ENCODE results near the gene SLC22A23. TPM values are rescaled to one million over a fixed set of nuclear protein-coding genes. Genes with fewer than 3 reads are reported as not detected.

SLC22A23 gene
- total RNA-seq, 8 experiments from 2014 or later = 10.5 to 24.1 (median 13.2) TPM

DNA sequence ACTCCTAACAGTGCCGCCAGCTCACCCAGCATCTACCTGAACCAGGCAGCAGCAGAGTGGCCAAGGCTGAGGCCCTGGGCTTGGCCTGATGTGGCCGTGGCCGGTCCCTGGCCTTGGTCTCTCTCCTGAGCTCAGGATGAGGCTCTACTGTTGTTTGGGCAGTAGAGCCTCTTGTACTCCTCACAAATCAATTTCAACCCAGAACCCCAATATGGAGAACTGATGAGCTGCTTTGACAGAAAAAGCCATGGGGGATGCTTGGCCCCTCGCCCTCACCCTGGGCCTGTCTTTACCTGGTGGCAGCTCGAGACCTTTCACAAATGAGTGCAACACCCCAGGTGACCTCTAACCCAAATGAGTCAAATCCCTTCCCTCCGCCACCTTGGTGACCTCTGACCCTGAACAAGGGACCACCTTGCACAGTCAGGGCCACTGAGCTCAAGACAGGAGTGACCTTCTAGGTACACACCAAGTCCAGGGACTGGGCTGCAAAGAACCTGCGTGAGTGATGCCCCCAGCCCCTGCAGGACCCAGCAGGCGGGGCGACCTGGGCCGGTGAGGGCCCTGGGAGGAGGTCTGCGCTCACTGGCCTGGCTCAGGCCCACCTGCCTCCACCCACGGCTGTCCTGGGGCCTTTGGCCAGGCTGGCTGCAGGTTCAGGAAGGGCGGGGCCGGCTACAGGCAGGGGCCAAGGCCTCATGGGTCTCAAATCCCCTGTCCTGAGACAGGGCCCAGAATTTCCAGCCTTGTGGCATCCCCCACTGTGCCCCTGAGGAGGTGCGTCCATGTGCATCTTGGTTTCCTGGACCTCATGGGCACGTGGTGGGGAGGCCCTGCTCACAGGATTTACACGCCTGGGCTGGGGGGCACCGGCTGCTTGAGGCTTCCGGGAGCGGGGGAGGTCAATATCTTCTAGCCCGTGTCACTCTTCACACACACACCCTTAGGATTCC, 167.9 kb downstream of the SLC22A23 start:
- H3K4me1 ChIP-seq (replicated peaks in 1 of 2) = no peaks in the 10 kb centered on the region
- WGBS, 10 experiments = 87 to 100% (median 100%) methylated on average over 1 to 4 of the region's 21 CpGs; no CpG with 5 or more reads in 2 of the 10 experiments
- ATAC-seq (replicated peaks in 6 of 8) = no peak
- no peak overlapping the region for H3K4me3 ChIP-seq
- no peak overlapping the region for H3K27ac ChIP-seq
- in situ Hi-C loops (cut with MboI; ENCODE audit: low pct_unique_long_range_greater_than_20kb in 2 of 9, low sequenced_read_pairs in 9 of 9, unreplicated experiment in 9 of 9) = loop anchor here in 5 of 9 experiments (10.0 to 25.0 kb wide), 5 partner anchors 173 to 723 kb away; partner anchors contain the start of gene SLC22A23 (in 3 of the 5)

DNA sequence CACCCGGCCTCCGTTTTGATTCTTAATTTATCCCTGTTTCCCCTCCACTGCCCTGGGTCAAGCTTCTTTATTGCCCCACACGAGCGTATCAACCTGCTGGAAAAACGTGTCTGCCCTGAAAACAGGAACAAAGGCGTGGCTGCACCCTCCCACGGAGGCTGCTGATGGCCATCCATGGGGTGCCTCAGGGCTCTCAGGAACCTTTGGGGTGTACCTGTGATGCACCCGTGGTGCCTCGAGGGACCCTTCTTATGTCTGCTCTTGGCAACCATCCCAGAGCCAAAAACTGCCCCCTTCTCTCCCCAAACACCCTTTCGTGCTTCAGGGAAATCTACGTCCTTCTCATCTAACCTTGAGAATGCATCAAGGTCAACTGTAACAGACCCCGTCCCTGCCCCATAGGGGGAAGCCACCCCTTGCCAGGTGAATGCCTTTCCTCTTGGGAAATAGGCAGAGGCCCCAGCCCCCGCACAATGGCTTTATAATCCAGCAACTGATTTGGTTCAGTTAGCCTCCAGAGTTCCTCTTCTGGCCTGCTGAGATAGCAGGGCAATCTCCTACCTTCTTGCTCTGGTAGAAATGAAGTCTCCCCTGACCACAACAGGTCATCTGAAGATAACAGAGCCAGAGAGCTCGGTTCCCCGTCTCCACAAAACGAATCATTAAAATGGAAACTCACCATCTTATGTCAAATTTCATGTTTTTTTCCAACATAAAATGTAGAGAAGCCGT, 168.7 kb downstream of the SLC22A23 start:
- Histone ChIP-seq H3K27ac (no peak overlapping the region), H3K4me3 (no peak overlapping the region), H3K4me1 (replicated peaks in 1 of 2) (no peaks in the 10 kb centered on the region)
- in situ Hi-C loops (cut with MboI; ENCODE audit: low pct_unique_long_range_greater_than_20kb in 2 of 9, low sequenced_read_pairs in 9 of 9, unreplicated experiment in 9 of 9) = loop anchor here in 5 of 9 experiments (10.0 to 25.0 kb wide), 5 partner anchors 174 to 724 kb away; partner anchors contain the start of gene SLC22A23 (in 3 of the 5)
- 84 to 96% (median 93%) methylated on average over 4 to 9 of the region's 17 CpGs; no CpG with 5 or more reads in 2 of the 10 experiments for WGBS, 10 experiments
- ATAC-seq (replicated peaks in 6 of 8) = no peak

DNA sequence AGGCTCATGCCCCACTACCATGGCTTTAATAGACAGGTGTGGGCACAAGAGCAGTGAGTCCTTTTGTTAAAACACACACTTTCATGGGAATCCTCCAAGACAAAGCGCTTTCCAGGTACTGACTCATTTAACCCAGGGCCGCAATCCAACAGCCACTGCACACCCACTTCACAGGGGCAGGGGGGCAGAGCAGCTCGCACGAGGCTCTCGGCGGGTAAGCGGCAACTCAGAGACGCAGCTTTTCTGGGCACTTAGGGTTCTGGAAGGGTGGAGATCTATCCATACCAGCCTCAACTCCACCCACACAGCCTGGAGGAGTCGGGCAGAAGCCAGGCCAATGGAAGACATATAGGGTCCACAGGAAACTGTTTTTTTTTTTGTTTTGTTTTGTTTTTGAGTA, 169.5 kb downstream of the SLC22A23 start:
- Histone ChIP-seq H3K27ac (no peak overlapping the region), H3K4me3 (no peak overlapping the region), H3K4me1 (replicated peaks in 1 of 2) (peaks cover 5 to 6% of the 10 kb centered on the region in 2 donors)
- no peak for ATAC-seq (replicated peaks in 6 of 8)
- 70 to 100% (median 100%) methylated on average over 1 to 2 of the region's 9 CpGs; no CpG with 5 or more reads in 6 of the 10 experiments for WGBS, 10 experiments
- in situ Hi-C loops (cut with MboI; ENCODE audit: low pct_unique_long_range_greater_than_20kb in 2 of 9, low sequenced_read_pairs in 9 of 9, unreplicated experiment in 9 of 9) = loop anchor here in 5 of 9 experiments (10.0 to 25.0 kb wide), 5 partner anchors 175 to 725 kb away; partner anchors contain the start of gene SLC22A23 (in 3 of the 5)

DNA sequence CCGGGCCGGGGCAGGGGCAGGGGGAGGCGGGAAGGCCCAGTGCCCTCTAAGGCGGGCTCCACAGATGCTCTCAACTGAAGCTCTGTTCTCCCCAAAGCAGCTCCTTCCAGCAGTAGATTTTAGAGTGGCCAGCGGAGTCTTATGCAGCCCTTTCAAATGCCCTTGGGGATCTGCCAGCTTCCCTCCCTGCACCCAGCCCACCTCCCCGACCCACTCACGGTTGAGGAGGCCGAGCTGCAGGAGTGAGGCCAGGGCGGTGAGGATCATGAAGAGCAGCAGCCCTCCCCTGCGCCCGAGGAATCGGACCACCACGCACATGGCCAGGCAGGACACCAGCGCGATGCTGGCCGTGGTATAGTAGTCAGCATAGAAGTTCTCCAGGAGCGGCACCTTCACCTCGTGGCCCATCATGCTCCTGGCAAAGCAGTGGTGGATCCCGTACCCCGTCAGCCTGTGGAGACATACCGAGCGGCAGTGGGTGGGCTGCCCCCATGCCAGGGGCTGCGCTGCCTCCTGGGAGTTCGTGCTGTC, 170.1 kb downstream of the SLC22A23 start:
- no peak for ATAC-seq (replicated peaks in 6 of 8)
- WGBS, 10 experiments = 98 to 100% (median 100%) methylated on average over 1 to 10 of the region's 24 CpGs; no CpG with 5 or more reads in 6 of the 10 experiments
- H3K4me1 ChIP-seq (replicated peaks in 1 of 2) = peaks cover 11 to 12% of the 10 kb centered on the region in 2 donors
- no peak overlapping the region for H3K27ac ChIP-seq
- H3K4me3 ChIP-seq = no peak overlapping the region
- in situ Hi-C loops (cut with MboI; ENCODE audit: low pct_unique_long_range_greater_than_20kb in 2 of 9, low sequenced_read_pairs in 9 of 9, unreplicated experiment in 9 of 9) = loop anchor here in 5 of 9 experiments (10.0 to 25.0 kb wide), 5 partner anchors 176 to 726 kb away; partner anchors contain the start of gene SLC22A23 (in 3 of the 5)

DNA sequence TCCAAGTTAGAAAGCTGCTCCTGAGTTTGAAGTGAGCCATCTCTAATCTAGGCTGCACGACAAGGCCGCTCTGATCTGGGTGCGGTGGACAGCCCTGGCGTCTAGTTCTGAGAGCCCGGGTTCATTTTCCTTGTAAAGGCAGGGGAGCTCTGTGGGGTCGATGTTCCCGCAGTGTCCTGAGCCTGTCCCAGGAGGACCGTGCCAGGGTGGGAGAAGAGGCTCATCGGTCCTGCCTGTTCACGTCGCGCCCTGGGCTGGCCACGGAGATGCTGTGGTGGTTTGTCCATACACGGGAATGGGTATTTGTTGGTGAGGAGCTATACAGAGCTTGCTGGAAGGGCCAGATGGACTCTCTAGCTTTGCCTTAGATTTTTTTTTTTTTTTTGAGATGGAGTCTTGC, 171.1 kb downstream of the SLC22A23 start:
- Histone ChIP-seq H3K27ac (no peak overlapping the region), H3K4me1 (replicated peaks in 1 of 2) (peaks cover 20 to 21% of the 10 kb centered on the region in 2 donors), H3K4me3 (no peak overlapping the region)
- 60 to 100% (median 64%) methylated on average over 2 to 3 of the region's 14 CpGs; no CpG with 5 or more reads in 6 of the 10 experiments for WGBS, 10 experiments
- ATAC-seq (replicated peaks in 6 of 8) = no peak
- in situ Hi-C loops (cut with MboI; ENCODE audit: low pct_unique_long_range_greater_than_20kb in 2 of 9, low sequenced_read_pairs in 9 of 9, unreplicated experiment in 9 of 9) = loop anchor here in 5 of 9 experiments (10.0 to 25.0 kb wide), 5 partner anchors 177 to 727 kb away; partner anchors contain the start of gene SLC22A23 (in 3 of the 5)

DNA sequence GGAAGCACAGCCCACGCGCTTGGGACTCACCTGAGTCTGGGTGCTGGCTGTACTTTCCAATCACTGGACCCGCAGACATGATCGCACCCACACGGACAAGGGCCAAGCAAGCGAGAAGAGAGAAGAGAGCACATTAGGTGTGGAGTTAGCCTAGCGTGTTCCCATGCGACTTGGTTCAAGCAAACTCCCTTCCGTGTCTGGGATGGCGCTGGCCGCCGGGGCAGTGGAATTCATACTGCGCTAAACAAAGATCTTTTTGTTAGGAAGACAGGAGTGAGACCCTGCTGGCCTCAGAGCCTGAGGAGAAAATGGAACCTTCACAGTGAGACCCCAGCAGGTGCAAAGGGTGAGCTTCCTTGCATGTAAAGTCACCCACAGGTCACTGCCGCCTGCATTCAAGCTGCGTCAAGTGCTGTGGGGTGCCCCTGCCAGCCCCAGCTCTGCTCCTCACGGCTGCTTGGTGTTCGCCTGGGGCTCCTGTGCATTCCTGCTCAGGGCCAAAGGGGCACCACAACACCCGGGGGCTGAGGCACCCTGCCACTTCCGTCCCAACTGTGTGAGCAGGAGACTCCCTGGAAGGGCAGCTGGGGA, 171.7 kb downstream of the SLC22A23 start:
- WGBS, 10 experiments = 67 to 100% (median 88%) methylated on average over 1 to 12 of the region's 19 CpGs
- no peak overlapping the region for H3K27ac ChIP-seq

DNA sequence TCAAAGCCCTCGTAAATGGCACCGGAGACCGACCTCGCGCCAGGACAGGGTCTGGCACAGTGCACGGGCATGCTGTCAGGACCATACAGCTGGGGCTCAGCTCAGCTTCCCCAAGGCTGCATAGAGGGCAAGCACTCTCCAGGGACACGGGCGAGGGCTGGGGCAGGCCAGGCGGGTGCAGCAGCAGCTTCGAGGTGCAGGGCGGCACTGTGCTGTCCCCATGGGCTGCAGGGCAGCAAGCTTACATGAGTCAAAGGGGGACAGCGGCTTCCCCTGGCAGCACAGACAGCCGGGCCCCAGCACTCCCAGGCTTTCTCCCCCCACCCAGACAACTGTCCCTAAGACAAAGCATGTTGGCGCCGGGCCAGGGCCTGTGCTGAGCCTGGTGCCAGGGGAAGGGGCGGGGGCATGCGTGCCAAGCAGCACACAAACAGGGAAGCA, 172.4 kb downstream of the SLC22A23 start:
- peaks cover 20 to 23% of the 10 kb centered on the region in 2 donors for H3K4me1 ChIP-seq (replicated peaks in 1 of 2)
- no peak overlapping the region for H3K4me3 ChIP-seq
- peak in 3 of 8 experiments; percentile 55 to 64 (median 59) for ATAC-seq (replicated peaks in 6 of 8)
- H3K27ac ChIP-seq = no peak overlapping the region
- in situ Hi-C loops (cut with MboI; ENCODE audit: low pct_unique_long_range_greater_than_20kb in 2 of 9, low sequenced_read_pairs in 9 of 9, unreplicated experiment in 9 of 9) = loop anchor here in 5 of 9 experiments (10.0 to 25.0 kb wide), 5 partner anchors 178 to 728 kb away; partner anchors contain the start of gene SLC22A23 (in 3 of the 5)
- WGBS, 10 experiments = 91 to 93% methylated on average over 3 to 12 of the region's 17 CpGs; no CpG with 5 or more reads in 8 of the 10 experiments

More for the DNA sequence above, 171.7 kb downstream of the SLC22A23 start:
- Histone ChIP-seq H3K4me3 (no peak overlapping the region), H3K4me1 (replicated peaks in 1 of 2) (peaks cover 20 to 21% of the 10 kb centered on the region in 2 donors)
- ATAC-seq (replicated peaks in 6 of 8) = no peak
- in situ Hi-C loops (cut with MboI; ENCODE audit: low pct_unique_long_range_greater_than_20kb in 2 of 9, low sequenced_read_pairs in 9 of 9, unreplicated experiment in 9 of 9) = loop anchor here in 5 of 9 experiments (10.0 to 25.0 kb wide), 5 partner anchors 177 to 727 kb away; partner anchors contain the start of gene SLC22A23 (in 3 of the 5)

DNA sequence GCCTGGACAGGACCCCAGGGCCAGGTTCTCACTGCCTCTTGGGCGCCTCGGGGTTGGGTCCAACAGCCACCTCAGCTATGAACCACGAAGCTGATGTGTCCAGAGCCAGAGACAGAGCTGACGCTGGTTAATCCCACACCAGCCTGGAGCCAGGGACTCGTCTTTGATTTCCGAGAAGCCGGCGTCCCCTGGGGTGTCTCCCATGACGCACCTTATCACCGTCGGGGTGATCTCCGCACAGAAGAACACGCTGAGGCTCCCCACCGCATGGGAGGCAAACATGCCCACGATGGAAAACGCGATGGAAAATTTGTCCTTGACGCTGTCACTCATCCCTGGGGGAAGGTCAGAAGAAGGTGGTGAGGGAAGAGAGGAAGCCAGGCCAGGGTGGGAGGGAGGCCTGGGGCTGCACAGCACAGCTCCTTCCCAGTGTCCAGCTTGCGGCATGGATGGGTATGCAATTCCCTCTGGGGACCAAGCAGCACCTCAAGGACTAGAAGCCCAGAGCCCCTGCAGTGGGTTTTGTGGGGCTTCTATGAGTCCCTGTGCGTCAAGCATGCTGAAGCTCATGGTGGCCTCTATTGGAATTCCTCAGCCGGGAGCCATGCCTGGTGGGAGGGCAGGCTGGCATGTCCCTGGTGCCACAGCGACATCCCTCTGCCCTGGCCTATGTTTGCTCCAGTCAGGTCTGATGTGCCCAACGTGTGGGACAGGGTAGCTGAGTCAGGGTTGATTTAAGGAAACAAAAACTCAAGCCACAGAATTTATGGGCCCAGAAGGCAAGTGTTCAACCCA, 173.0 kb downstream of the SLC22A23 start:
- Histone ChIP-seq H3K4me1 (replicated peaks in 1 of 2) (peaks cover 20 to 23% of the 10 kb centered on the region in 2 donors), H3K27ac (no peak overlapping the region), H3K4me3 (no peak overlapping the region)
- 80 to 100% (median 100%) methylated on average over 1 to 12 of the region's 23 CpGs; no CpG with 5 or more reads in 3 of the 10 experiments for WGBS, 10 experiments
- ATAC-seq (replicated peaks in 6 of 8) = no peak
- in situ Hi-C loops (cut with MboI; ENCODE audit: low pct_unique_long_range_greater_than_20kb in 2 of 9, low sequenced_read_pairs in 9 of 9, unreplicated experiment in 9 of 9) = loop anchor here in 5 of 9 experiments (10.0 to 25.0 kb wide), 5 partner anchors 178 to 728 kb away; partner anchors contain the start of gene SLC22A23 (in 3 of the 5)

DNA sequence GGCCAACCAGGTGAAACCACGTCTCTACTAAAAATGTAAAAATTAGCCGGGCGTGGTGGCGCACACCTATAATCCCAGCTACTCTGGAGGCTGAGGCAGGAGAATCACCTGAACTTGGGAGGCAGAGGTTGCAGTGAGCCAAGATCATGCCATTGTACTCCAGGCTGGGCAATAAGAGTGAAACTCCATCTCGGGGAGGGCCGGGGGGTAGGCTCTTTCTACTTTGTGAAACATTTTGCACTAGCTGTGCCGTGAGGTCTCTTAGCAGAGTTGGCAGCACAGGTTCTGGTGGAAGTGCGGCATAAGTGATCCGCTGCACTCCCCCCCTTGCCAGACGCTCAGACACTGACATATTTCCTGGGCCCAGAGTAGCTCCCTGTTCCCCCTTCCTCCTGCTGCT, 173.6 kb downstream of the SLC22A23 start:
- Histone ChIP-seq H3K4me3 (no peak overlapping the region), H3K4me1 (replicated peaks in 1 of 2) (peaks cover 20 to 23% of the 10 kb centered on the region in 2 donors), H3K27ac (no peak overlapping the region)
- 86 to 100% (median 98%) methylated on average over 1 to 6 of the region's 10 CpGs; no CpG with 5 or more reads in 4 of the 10 experiments for WGBS, 10 experiments
- in situ Hi-C loops (cut with MboI; ENCODE audit: low pct_unique_long_range_greater_than_20kb in 2 of 9, low sequenced_read_pairs in 9 of 9, unreplicated experiment in 9 of 9) = loop anchor here in 5 of 9 experiments (10.0 to 25.0 kb wide), 5 partner anchors 179 to 729 kb away; partner anchors contain the start of gene SLC22A23 (in 3 of the 5)
- no peak for ATAC-seq (replicated peaks in 6 of 8)

DNA sequence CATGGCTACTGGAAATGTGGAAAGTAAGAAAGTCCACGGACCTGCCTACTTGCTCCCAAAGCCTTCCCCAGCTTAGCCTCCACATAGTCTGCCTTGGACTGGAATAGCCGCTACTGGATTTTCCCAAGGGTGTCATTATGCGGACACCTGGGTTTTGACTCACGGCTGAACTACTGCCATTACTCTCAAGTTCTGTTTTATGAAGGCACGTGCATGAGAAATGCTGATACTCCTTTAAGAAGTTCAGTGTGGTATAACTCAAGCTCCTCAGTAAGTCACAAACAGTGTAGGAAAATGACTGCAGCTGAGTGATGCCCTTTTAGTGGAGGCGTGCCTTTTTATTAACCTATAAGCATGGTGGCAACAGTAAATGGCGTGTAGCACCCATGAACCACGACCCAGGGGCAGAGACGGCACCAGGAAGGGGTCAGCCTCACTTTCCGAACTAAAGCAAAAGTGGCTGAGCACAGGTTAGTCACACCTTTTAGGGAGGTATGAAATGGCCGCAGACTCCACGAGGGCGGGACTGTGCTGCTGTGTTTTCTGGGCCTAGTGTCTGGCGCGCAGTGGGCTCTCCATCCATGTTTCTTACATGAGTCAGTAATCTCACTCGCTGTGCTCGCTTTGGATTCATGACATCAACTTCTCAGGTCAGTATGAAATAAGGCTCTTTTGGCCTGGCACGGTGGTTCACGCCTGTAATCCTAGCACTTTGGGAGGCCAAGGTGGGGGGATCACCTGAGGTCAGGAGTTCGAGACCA, 174.2 kb downstream of the SLC22A23 start:
- peaks cover 20 to 23% of the 10 kb centered on the region in 2 donors for H3K4me1 ChIP-seq (replicated peaks in 1 of 2)
- ATAC-seq (replicated peaks in 6 of 8) = no peak
- no peak overlapping the region for H3K4me3 ChIP-seq
- WGBS, 10 experiments = 70 to 100% (median 84%) methylated on average over 2 to 14 of the region's 20 CpGs
- in situ Hi-C loops (cut with MboI; ENCODE audit: low pct_unique_long_range_greater_than_20kb in 2 of 9, low sequenced_read_pairs in 9 of 9, unreplicated experiment in 9 of 9) = loop anchor here in 5 of 9 experiments (10.0 to 25.0 kb wide), 5 partner anchors 180 to 730 kb away; partner anchors contain the start of gene SLC22A23 (in 3 of the 5)
- peak overlapping the region in 1 of 2 donors; percentile 32 for H3K27ac ChIP-seq
